ENCODE measurements around the gene NLRP10. TPM values are rescaled to one million over a fixed set of nuclear protein-coding genes. Genes with fewer than 3 reads are reported as not detected.

Gene NLRP10
- total and polyA plus RNA-seq, 2 of the 13 experiments (the other 11 are each of a cell fraction or from before 2014, with no cell fraction given): not detected

DNA sequence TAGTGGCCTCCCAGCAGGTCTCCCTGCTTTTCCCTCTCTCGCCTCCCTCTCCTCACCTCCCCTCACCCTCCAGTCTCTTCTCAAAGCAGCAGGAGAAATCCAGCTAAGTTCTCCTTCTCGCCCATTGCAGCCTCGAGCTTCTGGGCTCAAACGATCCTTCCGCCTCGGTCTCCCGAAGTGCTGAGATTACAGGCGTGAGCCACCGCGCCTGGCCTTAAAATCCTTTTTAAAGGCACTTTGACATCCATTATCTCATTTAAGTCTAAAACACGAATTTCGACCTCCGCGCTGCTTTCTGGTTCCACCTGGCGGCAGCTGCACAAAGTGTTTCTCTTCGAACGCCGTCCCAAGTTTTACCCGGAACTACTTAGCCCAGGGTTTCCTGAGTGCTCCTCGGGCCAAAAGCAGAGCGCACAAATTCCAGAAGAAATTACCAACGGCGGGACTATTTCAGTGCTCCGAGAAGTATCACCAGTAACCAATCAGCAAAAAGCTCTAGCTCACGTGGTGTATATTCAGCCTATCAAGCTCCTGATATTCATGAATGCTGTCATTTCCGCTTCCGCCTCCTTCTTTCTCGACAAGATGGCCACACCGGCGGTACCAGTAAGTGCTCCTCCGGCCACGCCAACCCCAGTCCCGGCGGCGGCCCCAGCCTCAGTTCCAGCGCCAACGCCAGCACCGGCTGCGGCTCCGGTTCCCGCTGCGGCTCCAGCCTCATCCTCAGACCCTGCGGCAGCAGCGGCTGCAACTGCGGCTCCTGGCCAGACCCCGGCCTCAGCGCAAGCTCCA, 21.7 kb upstream of the NLRP10 start, which contains the start of gene EIF3F (continued):
- TF ChIP-seq CAMTA2 (CRISPR knock-in tag; IDR thresholded peaks at IDR 0.05; ENCODE audit: borderline replicate concordance) (no peak), ZNF556 (CRISPR knock-in tag; IDR thresholded peaks at IDR 0.05; ENCODE audit: borderline replicate concordance) (peak; percentile 84; the same call in 1 of the 2 replicates), REL (CRISPR knock-in tag; conservative IDR thresholded peaks at IDR 0.05) (no peak), ZNF780A (CRISPR knock-in tag; IDR thresholded peaks at IDR 0.05) (no peak), ZFP62 (CRISPR knock-in tag; IDR thresholded peaks at IDR 0.05) (no peak), ZNF891 (CRISPR knock-in tag; IDR thresholded peaks at IDR 0.05) (no peak), ZNF546 (CRISPR knock-in tag; conservative IDR thresholded peaks at IDR 0.05) (no peak), ZNF570 (CRISPR knock-in tag; IDR thresholded peaks at IDR 0.05; ENCODE audit: borderline replicate concordance) (no peak), NRL (CRISPR knock-in tag; IDR thresholded peaks at IDR 0.05; ENCODE audit: borderline replicate concordance) (no peak), SOX5 (CRISPR knock-in tag; IDR thresholded peaks at IDR 0.05; ENCODE audit: borderline replicate concordance) (no peak), XBP1 (CRISPR knock-in tag; IDR thresholded peaks at IDR 0.05) (no peak), NR3C1 (CRISPR knock-in tag; IDR thresholded peaks at IDR 0.05) (no peak), ZNF776 (CRISPR knock-in tag; IDR thresholded peaks at IDR 0.05) (no peak), NCOA5 (CRISPR knock-in tag; IDR thresholded peaks at IDR 0.05) (no peak), ZNF382 (CRISPR knock-in tag; IDR thresholded peaks at IDR 0.05; ENCODE audit: borderline replicate concordance) (no peak), CBFB (CRISPR knock-in tag; IDR thresholded peaks at IDR 0.05) (peak; percentile 73; the same call in 1 of the 2 replicates), MAFK (conservative IDR thresholded peaks at IDR 0.05 in 1 of 2, IDR thresholded peaks at IDR 0.05 in 1 of 2; ENCODE audit: low read length in 2 of 2) (no peak; a peak in 1 of 4 replicates)
- TF ChIP-seq, protein P1, sequence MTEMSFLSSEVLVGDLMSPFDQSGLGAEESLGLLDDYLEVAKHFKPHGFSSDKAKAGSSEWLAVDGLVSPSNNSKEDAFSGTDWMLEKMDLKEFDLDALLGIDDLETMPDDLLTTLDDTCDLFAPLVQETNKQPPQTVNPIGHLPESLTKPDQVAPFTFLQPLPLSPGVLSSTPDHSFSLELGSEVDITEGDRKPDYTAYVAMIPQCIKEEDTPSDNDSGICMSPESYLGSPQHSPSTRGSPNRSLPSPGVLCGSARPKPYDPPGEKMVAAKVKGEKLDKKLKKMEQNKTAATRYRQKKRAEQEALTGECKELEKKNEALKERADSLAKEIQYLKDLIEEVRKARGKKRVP (CRISPR knock-in tag; IDR thresholded peaks at IDR 0.05): peak in 1 of 2 experiments; percentile 42; a peak in 1 of 4 replicates
- TF ChIP-seq, protein P2, sequence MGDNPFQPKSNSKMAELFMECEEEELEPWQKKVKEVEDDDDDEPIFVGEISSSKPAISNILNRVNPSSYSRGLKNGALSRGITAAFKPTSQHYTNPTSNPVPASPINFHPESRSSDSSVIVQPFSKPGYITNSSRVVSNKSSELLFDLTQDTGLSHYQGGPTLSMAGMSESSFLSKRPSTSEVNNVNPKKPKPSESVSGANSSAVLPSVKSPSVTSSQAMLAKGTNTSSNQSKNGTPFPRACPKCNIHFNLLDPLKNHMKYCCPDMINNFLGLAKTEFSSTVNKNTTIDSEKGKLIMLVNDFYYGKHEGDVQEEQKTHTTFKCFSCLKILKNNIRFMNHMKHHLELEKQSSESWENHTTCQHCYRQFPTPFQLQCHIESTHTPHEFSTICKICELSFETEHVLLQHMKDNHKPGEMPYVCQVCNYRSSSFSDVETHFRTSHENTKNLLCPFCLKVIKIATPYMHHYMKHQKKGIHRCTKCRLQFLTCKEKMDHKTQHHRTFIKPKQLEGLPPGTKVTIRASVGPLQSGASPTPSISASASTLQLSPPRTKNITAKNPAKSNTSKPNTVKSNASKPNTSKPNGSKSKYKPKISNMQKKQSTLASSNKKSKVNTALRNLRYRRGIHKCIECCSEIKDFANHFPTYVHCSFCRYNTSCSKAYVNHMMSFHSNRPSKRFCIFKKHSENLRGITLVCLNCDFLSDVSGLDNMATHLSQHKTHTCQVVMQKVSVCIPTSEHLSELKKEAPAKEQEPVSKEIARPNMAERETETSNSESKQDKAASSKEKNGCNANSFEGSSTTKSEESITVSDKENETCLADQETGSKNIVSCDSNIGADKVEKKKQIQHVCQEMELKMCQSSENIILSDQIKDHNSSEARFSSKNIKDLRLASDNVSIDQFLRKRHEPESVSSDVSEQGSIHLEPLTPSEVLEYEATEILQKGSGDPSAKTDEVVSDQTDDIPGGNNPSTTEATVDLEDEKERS (CRISPR knock-in tag; IDR thresholded peaks at IDR 0.05): no peak
- TF ChIP-seq, protein P3, sequence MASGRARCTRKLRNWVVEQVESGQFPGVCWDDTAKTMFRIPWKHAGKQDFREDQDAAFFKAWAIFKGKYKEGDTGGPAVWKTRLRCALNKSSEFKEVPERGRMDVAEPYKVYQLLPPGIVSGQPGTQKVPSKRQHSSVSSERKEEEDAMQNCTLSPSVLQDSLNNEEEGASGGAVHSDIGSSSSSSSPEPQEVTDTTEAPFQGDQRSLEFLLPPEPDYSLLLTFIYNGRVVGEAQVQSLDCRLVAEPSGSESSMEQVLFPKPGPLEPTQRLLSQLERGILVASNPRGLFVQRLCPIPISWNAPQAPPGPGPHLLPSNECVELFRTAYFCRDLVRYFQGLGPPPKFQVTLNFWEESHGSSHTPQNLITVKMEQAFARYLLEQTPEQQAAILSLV (CRISPR knock-in tag; IDR thresholded peaks at IDR 0.05; ENCODE audit: borderline replicate concordance): no peak; the same call in 1 of the 2 replicates
- TF ChIP-seq, protein P4, sequence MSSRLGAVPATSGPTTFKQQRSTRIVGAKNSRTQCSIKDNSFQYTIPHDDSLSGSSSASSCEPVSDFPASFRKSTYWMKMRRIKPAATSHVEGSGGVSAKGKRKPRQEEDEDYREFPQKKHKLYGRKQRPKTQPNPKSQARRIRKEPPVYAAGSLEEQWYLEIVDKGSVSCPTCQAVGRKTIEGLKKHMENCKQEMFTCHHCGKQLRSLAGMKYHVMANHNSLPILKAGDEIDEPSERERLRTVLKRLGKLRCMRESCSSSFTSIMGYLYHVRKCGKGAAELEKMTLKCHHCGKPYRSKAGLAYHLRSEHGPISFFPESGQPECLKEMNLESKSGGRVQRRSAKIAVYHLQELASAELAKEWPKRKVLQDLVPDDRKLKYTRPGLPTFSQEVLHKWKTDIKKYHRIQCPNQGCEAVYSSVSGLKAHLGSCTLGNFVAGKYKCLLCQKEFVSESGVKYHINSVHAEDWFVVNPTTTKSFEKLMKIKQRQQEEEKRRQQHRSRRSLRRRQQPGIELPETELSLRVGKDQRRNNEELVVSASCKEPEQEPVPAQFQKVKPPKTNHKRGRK (CRISPR knock-in tag; IDR thresholded peaks at IDR 0.05): no peak
- TF ChIP-seq, protein P5, sequence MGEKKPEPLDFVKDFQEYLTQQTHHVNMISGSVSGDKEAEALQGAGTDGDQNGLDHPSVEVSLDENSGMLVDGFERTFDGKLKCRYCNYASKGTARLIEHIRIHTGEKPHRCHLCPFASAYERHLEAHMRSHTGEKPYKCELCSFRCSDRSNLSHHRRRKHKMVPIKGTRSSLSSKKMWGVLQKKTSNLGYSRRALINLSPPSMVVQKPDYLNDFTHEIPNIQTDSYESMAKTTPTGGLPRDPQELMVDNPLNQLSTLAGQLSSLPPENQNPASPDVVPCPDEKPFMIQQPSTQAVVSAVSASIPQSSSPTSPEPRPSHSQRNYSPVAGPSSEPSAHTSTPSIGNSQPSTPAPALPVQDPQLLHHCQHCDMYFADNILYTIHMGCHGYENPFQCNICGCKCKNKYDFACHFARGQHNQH (CRISPR knock-in tag; IDR thresholded peaks at IDR 0.05): peak; percentile 94; the same call in 1 of the 2 replicates
